HG03520 (cell line): ENCODE measurements around the gene RAE1.

ENCODE experiments used
- ATAC-seq: cut with Tn5 transposase; IDR thresholded peaks from one replicate; pipeline ENCODE4 v1.9.1; 2021; ENCODE audit warnings: mild to moderate bottlenecking, moderate library complexity; ENCODE audit not compliant: unreplicated experiment

Gene RAE1, protein sequence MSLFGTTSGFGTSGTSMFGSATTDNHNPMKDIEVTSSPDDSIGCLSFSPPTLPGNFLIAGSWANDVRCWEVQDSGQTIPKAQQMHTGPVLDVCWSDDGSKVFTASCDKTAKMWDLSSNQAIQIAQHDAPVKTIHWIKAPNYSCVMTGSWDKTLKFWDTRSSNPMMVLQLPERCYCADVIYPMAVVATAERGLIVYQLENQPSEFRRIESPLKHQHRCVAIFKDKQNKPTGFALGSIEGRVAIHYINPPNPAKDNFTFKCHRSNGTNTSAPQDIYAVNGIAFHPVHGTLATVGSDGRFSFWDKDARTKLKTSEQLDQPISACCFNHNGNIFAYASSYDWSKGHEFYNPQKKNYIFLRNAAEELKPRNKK

GRCh38 chr20:57351042-57351783 is at the start of gene RAE1:
Gene RAE1, plus strand, starts transcription at chr20:57351255. Its CDS starts 2,784 bp downstream, at chr20:57354039.
- peak; percentile 73 for ATAC-seq

DNA sequence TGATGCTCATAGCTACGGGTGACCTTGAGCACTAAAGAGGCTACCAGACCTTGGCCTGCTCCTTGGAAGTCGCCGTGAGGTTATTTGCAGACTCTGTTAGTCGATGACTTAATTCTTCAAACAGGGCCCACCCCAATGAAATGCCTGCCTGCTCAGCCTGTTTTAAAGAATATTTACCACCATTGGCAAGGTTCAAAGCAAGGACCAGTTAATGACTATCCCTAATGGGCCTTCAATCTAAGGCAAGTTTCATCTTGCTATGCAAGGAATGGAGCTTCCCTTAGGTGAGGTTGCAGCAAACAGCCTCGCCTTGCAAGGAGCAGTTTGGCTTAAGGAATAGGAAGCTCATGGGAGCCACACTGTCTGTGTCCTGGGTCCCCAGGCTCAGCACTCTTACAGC is 44.3 kb upstream of the RAE1 start:
- ATAC-seq: no peak

GRCh38 chr20:57308451-57309271 is 42.4 kb upstream of the RAE1 start:
- no peak for ATAC-seq

DNA sequence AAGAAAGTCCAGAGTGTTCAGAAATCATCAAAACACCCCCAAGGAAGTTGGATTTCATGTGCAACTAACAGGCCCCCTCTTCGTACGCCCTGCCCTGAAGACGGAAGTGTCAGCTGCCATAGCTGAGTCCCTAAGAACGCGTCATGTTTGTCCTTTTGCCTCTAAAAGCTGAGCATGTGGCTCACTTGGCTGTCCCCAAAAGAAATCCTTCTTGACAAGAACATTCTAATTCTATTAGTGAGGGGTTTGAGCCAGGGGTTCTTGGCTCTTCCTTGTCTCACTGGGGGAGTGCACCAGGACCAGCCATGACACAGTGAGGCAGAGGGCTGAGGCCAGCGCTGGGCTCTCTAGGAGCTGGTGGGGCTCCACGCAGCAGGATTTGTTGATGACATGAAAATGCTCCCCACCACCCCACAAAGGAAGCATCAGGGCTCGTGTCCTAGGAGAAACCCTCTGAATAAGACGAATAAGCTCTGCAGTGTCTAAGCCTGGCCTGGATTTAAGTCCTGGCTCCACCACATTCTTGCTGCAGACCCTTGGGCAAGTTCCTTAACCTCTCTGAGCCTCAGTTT is 41.4 kb upstream of the RAE1 start:
- no peak for ATAC-seq

DNA sequence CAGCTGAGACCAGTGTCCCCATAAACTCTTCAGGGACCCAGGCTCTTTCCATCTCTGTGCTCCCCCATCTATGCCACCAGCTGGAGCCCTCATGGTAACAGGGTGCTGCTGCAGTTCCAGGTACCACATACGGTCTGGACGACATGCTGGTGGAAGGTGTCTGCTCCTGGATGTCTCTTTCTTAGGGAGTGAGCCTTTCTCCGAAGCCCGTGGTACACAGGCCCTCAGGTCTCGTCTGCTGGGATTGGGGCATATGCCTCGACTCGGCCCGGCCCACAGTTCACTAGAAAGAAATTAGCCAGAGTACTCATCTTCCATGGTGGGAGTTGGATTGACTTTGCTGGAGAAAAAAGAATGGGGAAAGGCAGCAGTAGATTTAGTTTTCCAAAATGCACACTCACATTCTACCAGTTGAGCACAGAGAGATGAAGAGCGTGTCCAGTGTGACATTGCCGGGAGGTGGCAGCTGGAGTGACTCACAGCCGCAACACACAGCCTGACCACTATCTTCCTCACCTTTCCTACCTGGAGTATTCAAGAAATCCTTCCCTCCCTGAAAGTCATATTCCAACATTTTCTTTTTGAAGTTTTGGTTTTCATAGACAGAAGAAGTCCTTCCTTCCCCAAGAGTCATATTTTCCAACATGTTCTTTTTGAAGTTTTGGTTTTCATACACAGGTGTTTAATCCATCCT is 40.1 kb upstream of the RAE1 start:
- no peak for ATAC-seq

DNA sequence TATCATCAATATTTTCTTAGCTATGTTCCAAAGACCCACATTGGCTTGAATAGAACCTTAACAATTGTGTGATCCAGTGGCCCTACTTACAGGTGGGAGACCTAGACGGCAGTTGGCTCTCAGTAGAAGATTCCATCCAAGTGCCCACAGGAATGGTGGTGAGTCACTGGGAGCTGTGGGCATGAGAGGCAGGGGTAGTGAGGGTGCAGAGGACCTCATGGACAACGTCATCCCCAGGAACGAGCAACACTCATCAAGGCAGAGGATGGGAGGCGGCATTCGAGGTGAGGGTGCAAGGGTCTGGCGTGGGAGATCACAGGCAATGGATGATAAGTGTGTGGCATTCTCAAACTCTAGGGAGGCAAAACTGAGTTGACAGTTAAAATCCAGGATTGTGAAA is 38.9 kb upstream of the RAE1 start:
- no peak for ATAC-seq

DNA sequence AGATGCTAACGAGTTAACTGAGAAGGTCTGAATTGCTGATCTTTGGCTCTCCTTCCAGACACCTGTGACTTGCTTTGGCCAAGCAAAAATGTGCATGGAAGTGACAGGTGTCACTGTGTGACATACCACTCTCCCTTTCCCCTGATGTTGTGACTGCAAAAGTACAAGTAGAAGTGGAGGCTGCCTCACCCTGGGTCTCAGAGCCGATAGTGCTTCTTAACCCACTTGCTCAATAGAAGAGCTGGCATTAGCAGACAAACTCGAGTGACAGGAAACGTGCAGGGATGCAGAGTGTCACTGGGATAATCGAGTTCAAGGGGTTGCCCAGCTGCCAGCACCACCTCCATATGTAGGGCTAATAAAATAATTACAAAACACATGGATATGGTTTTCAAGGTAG is 37.8 kb upstream of the RAE1 start:
- ATAC-seq: no peak

GRCh38 chr20:57313951-57314350 is 37.1 kb upstream of the RAE1 start:
- ATAC-seq: no peak

- ATAC-seq: no peak
Measured at GRCh38 chr20:57315083-57315975, 35.7 kb upstream of the RAE1 start.

DNA sequence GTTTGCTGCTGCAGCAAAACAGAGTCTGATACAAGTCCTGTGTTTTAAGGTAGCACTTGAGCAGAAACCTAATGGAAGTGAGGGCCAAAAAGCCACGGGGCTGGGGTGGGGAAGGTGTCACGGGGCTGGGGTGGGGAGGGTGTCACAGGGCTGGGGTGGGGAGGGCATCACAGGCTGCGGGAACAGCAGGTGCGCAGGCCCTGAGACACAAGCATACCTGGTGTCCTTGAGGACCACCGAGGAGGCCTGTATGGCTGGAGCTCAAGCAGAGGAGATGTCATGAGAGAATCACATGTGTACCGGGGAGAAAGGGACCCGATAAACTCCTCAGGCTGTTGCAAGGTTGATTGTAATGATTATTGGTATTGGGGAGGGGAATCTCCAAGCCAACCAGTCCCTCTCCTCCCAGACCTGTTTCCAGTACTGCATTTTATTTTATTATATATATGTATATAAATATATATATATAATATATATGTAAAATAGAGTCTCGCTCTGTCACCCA is 35.0 kb upstream of the RAE1 start:
- ATAC-seq: no peak

- no peak for ATAC-seq
Measured at GRCh38 chr20:57316795-57317201, 34.3 kb upstream of the RAE1 start.

DNA sequence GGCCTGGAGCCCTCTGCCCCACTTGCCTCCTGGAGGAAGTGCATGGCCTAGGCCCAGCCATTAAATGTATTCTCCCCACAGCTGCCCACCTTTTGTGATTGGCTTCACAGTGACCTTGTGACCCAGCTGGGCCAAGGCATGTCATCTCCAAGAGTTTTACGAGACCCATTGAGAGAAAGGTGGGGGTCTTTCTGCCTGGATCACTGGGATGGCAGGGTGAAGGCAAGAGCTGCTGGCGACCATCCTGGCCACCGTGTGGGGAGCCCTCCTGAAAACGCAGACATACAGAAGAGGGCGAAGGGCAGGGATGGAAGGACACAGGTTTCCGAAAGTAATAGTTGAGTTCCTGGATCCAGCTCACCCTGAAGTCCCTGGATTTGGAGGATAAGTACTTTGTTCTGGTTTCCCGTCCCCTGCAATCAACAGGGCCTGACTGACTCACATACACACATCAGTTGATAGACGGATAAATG is 33.7 kb upstream of the RAE1 start:
- no peak for ATAC-seq

DNA sequence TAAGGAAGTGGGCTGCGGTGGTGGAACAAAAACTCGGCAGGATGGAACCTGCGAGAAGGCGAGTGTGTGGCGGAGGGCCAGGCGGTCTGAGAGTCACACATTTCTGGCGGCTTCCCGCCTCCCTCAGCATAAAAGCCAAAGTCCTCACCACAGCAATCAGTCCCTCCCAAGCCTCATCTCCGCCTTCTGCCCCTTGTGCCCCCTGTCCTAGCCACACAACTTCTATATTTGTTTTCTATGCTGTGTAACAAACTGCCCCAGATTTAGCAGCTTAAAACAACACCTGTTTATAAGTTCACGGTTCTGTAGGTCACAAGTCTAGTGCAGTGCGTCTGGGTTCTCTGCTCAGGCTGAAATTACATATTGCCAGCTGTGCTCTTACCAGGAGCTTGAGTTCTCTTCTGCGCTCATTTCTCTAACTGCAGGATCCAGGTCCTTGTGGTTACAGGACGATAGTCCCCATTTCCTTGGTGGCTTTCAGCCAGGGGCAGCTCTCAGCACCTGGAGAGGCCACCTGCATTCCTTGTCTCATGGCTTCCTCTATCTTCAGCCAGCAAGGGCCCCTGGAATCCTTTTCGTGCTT is 33.2 kb upstream of the RAE1 start:
- no peak for ATAC-seq

DNA sequence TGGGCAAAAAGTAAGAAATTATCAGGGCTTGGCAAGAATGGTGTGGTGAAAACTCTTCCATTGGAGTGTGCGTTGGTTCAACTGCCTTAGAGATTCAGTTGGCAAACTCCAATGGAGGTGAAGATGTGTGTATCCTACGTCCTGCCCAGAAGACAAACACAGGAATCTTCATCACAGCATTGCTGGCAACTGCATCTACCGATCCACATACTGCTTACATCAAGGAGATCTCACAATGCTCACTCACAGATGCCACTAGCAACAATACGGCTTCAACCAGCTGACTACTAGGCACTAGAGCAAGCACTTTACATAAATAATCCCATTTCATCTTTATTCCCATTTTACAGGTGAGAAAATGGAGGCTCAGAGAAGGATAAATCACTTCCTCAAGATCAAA is 31.5 kb upstream of the RAE1 start:
- no peak for ATAC-seq

GRCh38 chr20:57320358-57320757 is 30.7 kb upstream of the RAE1 start:
- no peak for ATAC-seq

DNA sequence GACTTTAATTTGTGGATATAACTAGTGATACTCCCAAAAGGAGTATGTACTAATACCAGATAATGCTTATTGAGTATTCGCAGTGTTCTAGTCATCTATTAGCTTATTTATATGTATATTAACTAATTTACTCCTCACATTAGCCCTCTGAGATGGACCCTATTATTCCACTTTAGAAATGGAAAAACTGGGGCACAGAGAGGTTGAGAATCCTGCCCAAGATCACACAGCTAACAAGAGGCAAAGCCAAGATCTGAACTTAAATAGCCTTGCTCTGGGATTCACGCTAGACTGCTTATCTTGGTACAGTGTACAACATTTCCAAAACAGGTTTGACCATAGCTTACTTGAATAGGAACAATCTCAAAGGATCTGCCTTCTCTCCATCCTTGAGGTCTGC is 29.9 kb upstream of the RAE1 start:
- no peak for ATAC-seq

GRCh38 chr20:57322476-57322875 is 28.6 kb upstream of the RAE1 start:
- ATAC-seq: no peak

DNA sequence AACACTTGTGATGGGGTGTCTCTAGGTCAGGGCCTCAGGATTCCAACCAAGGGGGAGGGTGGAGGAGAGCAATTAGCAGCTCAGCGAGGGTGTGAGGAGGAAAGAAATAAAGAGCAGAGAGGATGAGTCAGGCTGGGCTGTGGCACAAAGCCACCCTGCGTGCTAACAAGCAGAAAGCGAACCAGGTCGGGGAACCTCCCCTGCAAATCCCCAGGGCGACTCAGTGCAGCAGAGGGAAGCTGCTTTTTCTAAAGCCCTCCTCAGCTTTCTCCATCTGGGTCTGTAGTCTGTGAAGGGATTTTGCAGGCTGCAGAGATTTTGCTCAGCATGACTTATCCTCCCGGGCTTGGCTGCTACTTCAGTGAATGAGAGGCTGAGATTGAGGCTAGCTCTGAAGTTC is 28.0 kb upstream of the RAE1 start:
- no peak for ATAC-seq
